ENCODE measurements around the gene CNOT3. TPM values are rescaled to one million over a fixed set of nuclear protein-coding genes. Genes with fewer than 3 reads are reported as not detected.
"Not testable (repeated sequence)": the region's sequence is repeated elsewhere in the genome, so short reads cannot be mapped to it uniquely, and the experiment has no call there.

CNOT3 gene
- total and polyA plus RNA-seq, 4 donors = 23.5 to 40.4 (median 28.8) TPM

DNA sequence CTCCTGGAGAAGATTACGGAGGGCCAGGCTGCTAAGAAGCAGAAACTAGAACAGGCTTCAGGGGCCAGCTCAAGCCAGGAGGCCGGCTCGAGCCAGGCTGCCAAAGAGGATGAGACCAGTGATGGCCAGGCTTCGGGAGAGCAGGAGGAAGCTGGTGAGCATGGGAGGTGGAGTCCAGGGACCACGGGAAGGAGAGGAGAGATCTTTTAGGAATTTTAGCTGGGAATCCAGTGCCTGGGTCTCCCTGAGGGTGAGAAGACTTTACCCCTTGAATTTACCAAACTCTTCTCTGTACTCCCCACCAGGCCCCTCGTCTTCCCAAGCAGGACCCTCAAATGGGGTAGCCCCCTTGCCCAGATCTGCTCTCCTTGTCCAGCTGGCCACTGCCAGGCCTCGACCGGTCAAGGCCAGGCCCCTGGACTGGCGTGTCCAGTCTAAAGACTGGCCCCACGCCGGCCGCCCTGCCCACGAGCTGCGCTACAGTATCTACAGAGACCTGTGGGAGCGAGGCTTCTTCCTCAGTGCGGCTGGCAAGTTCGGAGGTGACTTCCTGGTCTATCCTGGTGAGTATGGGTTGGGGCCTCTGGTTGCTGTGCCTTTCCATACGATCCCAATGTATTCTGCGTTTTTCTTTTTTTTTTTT is 54.4 kb downstream of the CNOT3 start:
- Histone ChIP-seq H3K27me3 (ENCODE audit: control insufficient read depth in 3 of 3, insufficient read depth in 3 of 3, low read length in 2 of 3) (no peaks in the 10 kb centered on the region), H3K9ac (ENCODE audit: insufficient read depth in 1 of 2, low read length in 2 of 2) (peak overlapping the region; percentile 80 to 81), H3K4me3 (peak overlapping the region; percentile 57), H3K4me1 (ENCODE audit: control insufficient read depth in 5 of 5, insufficient read depth in 5 of 5, low read length in 5 of 5) (peaks cover 0 to 21% (median 8%) of the 10 kb centered on the region in 5 donors), H3K27ac (ENCODE audit: low read depth in 1 of 2, low read length in 1 of 2) (peak overlapping the region; percentile 98 to 99), H3K36me3 (ENCODE audit: control insufficient read depth in 4 of 4, insufficient read depth in 4 of 4, low read length in 4 of 4) (peaks cover 0 to 12% (median 11%) of the 10 kb centered on the region in 4 donors), H3K9me3 (ENCODE audit: control insufficient read depth in 4 of 4, insufficient read depth in 3 of 4, low read length in 3 of 4) (no peaks in the 10 kb centered on the region)
- DNase-seq (no peak), ATAC-seq (ENCODE audit: insufficient read depth, low FRiP score) (no peak)
- 60 to 66% methylated on average over 18 to 19 of the region's 19 CpGs for WGBS, 2 donors
- no peak for TF ChIP-seq CTCF (IDR thresholded peaks at IDR 0.05; ENCODE audit: control extremely low read depth, extremely low read depth)

GRCh38 chr19:54193011-54193410 is 55.4 kb downstream of the CNOT3 start:
- Histone ChIP-seq H3K9ac (ENCODE audit: insufficient read depth in 1 of 2, low read length in 2 of 2) (no peak overlapping the region), H3K27ac (ENCODE audit: low read depth in 1 of 2, low read length in 1 of 2) (no peak overlapping the region), H3K27me3 (ENCODE audit: control insufficient read depth in 3 of 3, insufficient read depth in 3 of 3, low read length in 2 of 3) (no peaks in the 10 kb centered on the region), H3K4me1 (ENCODE audit: control insufficient read depth in 5 of 5, insufficient read depth in 5 of 5, low read length in 5 of 5) (peaks cover 0 to 19% (median 8%) of the 10 kb centered on the region in 5 donors), H3K36me3 (ENCODE audit: control insufficient read depth in 4 of 4, insufficient read depth in 4 of 4, low read length in 4 of 4) (peaks cover 0 to 11% (median 8%) of the 10 kb centered on the region in 4 donors), H3K9me3 (ENCODE audit: control insufficient read depth in 4 of 4, insufficient read depth in 3 of 4, low read length in 3 of 4) (no peaks in the 10 kb centered on the region), H3K4me3 (no peak overlapping the region)
- ATAC-seq (ENCODE audit: insufficient read depth, low FRiP score) (no peak), DNase-seq (no peak)
- WGBS, 2 donors = 97 to 99% methylated on average over 11 of the region's 11 CpGs
- TF ChIP-seq CTCF (IDR thresholded peaks at IDR 0.05; ENCODE audit: control extremely low read depth, extremely low read depth) = no peak

DNA sequence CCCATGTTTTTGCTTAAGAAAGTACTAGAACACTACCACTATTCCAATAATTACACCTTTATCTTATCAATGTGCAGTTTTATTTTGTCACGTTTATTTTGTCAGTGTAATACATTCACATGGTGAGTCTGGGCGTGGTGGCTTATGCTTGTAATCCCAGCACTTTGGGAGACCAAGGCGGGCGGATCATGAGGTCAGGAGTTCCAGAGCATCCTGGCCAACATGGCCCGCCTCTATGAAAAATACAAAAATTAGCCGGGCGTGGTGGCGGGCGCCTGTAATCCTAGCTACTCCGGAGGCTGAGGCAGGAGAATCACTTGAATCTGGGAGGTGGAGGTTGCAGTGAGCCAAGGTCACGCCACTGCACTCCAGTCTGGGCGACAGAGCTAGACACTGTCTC is 56.9 kb downstream of the CNOT3 start:
- H3K27me3 ChIP-seq (ENCODE audit: control insufficient read depth in 3 of 3, insufficient read depth in 3 of 3, low read length in 2 of 3); ATAC-seq (ENCODE audit: insufficient read depth, low FRiP score); H3K9ac ChIP-seq (ENCODE audit: insufficient read depth in 1 of 2, low read length in 2 of 2); H3K4me3 ChIP-seq; H3K27ac ChIP-seq (ENCODE audit: low read depth in 1 of 2, low read length in 1 of 2); H3K9me3 ChIP-seq (ENCODE audit: control insufficient read depth in 4 of 4, insufficient read depth in 3 of 4, low read length in 3 of 4); DNase-seq: not testable (repeated sequence)
- Histone ChIP-seq H3K36me3 (ENCODE audit: control insufficient read depth in 4 of 4, insufficient read depth in 4 of 4, low read length in 4 of 4) (peaks cover 0 to 11% (median 8%) of the 10 kb centered on the region in 4 donors), H3K4me1 (ENCODE audit: control insufficient read depth in 5 of 5, insufficient read depth in 5 of 5, low read length in 5 of 5) (peaks cover 0 to 11% (median 8%) of the 10 kb centered on the region in 5 donors)
- WGBS, 2 donors = 96 to 97% methylated on average over 12 of the region's 12 CpGs

GRCh38 chr19:54196536-54196935 is 59.0 kb downstream of the CNOT3 start:
- Histone ChIP-seq H3K36me3 (ENCODE audit: control insufficient read depth in 4 of 4, insufficient read depth in 4 of 4, low read length in 4 of 4) (peaks cover 0 to 15% (median 12%) of the 10 kb centered on the region in 4 donors), H3K9me3 (ENCODE audit: control insufficient read depth in 4 of 4, insufficient read depth in 3 of 4, low read length in 3 of 4) (no peaks in the 10 kb centered on the region), H3K4me1 (ENCODE audit: control insufficient read depth in 5 of 5, insufficient read depth in 5 of 5, low read length in 5 of 5) (peaks cover 0 to 12% (median 6%) of the 10 kb centered on the region in 5 donors), H3K27ac (ENCODE audit: low read depth in 1 of 2, low read length in 1 of 2) (no peak overlapping the region), H3K9ac (ENCODE audit: insufficient read depth in 1 of 2, low read length in 2 of 2) (no peak overlapping the region), H3K27me3 (ENCODE audit: control insufficient read depth in 3 of 3, insufficient read depth in 3 of 3, low read length in 2 of 3) (no peaks in the 10 kb centered on the region), H3K4me3 (no peak overlapping the region)
- TF ChIP-seq CTCF (IDR thresholded peaks at IDR 0.05; ENCODE audit: control extremely low read depth, extremely low read depth) = no peak
- ATAC-seq (ENCODE audit: insufficient read depth, low FRiP score) = no peak
- WGBS, 2 donors = 95 to 98% methylated on average over 7 of the region's 7 CpGs
- DNase-seq = no peak
